Endothelial cell (in vitro differentiated cells): ENCODE data around the gene MOCOS. TPM values are rescaled to one million over a fixed set of nuclear protein-coding genes. Genes with fewer than 3 reads are reported as not detected.

Source experiments
- DNase-seq: peaks from one replicate; pipeline ENCODE4 v3.0.0; 2021; ENCODE audit warnings: low spot score
- H3K27ac Mint-ChIP-seq: one replicate; pipeline ENCODE4 v1.8.0; 2021; ENCODE audit warnings: mixed read lengths, inconsistent platforms; ENCODE audit not compliant: unreplicated experiment
- H3K27me3 Mint-ChIP-seq: one replicate; pipeline ENCODE4 v1.8.0; 2021; ENCODE audit warnings: mild to moderate bottlenecking, moderate library complexity, mixed read lengths, inconsistent platforms; ENCODE audit not compliant: unreplicated experiment
- H3K36me3 Mint-ChIP-seq: one replicate; pipeline ENCODE4 v1.8.0; 2021; ENCODE audit warnings: mild to moderate bottlenecking, low read depth, mixed read lengths, inconsistent platforms; ENCODE audit not compliant: unreplicated experiment
- H3K4me1 Mint-ChIP-seq: one replicate; pipeline ENCODE4 v1.8.0; 2021; ENCODE audit warnings: mild to moderate bottlenecking, mixed read lengths, inconsistent platforms; ENCODE audit not compliant: unreplicated experiment
- H3K4me3 Mint-ChIP-seq: one replicate; pipeline ENCODE4 v1.8.0; 2021; ENCODE audit warnings: mild to moderate bottlenecking, mixed read lengths, inconsistent platforms; ENCODE audit not compliant: unreplicated experiment
- H3K9me3 Mint-ChIP-seq: one replicate; pipeline ENCODE4 v1.8.0; 2021; ENCODE audit warnings: mixed read lengths, inconsistent platforms; ENCODE audit not compliant: unreplicated experiment
- total RNA-seq: library from RNA; stranded (reverse); fragmentation: NEBNext Ultra II Directional; extraction: Animal tissue kit (Norgen Biotek cat#: 25700); gene quantifications from one replicate; pipeline ENCODE4 v1.2.1, GENCODE V29; 2021; ENCODE audit not compliant: unreplicated experiment
- TF ChIP-seq, protein P1 (sequence below): fragments of 200-600 bp; sonication (generic); IDR thresholded peaks from one replicate; pipeline ENCODE4 v1.5.0; 2021; ENCODE audit warnings: antibody characterized with exemption; ENCODE audit not compliant: unreplicated experiment

MOCOS gene
- total RNA-seq, 1 donor from 2014 or later, result 0.56 TPM

DNA sequence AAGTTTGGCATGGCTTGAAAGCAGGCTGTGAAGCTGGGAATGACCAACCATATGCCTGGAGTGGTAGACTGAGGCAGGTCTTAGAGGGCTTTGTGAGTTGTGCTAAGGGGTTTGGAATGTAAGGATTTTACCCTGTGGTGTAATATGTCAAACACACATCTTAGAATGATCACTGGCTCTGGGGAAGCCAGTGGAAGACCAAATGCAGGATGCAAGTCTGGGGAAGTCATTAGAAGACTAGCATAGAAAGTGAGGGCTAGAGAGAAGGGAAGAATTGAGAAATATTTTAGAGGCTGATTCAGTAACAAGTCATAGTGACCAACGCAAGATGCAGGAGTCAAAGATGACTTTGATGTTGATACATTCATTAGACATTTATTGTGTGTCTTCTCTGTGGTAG is 106.7 kb downstream of the MOCOS start:
- no peak overlapping the region for H3K27ac Mint-ChIP-seq
- no peaks in the 10 kb centered on the region for H3K36me3 Mint-ChIP-seq
- TF ChIP-seq, protein P1, sequence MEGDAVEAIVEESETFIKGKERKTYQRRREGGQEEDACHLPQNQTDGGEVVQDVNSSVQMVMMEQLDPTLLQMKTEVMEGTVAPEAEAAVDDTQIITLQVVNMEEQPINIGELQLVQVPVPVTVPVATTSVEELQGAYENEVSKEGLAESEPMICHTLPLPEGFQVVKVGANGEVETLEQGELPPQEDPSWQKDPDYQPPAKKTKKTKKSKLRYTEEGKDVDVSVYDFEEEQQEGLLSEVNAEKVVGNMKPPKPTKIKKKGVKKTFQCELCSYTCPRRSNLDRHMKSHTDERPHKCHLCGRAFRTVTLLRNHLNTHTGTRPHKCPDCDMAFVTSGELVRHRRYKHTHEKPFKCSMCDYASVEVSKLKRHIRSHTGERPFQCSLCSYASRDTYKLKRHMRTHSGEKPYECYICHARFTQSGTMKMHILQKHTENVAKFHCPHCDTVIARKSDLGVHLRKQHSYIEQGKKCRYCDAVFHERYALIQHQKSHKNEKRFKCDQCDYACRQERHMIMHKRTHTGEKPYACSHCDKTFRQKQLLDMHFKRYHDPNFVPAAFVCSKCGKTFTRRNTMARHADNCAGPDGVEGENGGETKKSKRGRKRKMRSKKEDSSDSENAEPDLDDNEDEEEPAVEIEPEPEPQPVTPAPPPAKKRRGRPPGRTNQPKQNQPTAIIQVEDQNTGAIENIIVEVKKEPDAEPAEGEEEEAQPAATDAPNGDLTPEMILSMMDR, result no peak
- H3K4me3 Mint-ChIP-seq, result no peak overlapping the region
- H3K9me3 Mint-ChIP-seq, result no peaks in the 10 kb centered on the region
- DNase-seq, result no peak
- no peaks in the 10 kb centered on the region for H3K4me1 Mint-ChIP-seq
- peaks cover 4% of the 10 kb centered on the region for H3K27me3 Mint-ChIP-seq

DNA sequence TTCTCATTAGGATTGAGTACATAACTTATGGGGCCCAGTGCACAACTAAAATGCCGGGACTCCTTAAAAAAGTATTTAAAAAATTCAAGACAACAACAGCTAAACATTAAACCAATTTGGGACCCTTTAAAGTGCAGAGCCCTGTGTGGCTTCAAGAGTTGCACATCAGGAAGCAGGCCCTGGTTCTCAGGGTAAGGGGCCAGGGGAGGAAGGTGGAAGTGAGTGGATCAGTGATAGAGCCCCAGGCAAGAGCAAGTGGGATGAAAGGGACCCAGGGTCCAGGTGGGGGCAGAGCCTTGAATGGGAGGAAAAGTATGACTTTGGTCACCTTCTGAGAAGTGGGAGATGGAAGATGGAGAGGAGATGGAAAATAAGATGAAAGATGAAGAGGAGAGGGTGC is 107.9 kb downstream of the MOCOS start:
- Mint-ChIP-seq H3K27ac (no peak overlapping the region), H3K27me3 (peaks cover 5% of the 10 kb centered on the region), H3K9me3 (no peaks in the 10 kb centered on the region), H3K4me1 (no peaks in the 10 kb centered on the region), H3K4me3 (no peak overlapping the region), H3K36me3 (no peaks in the 10 kb centered on the region)
- TF ChIP-seq, protein P1, result no peak
- no peak for DNase-seq

DNA sequence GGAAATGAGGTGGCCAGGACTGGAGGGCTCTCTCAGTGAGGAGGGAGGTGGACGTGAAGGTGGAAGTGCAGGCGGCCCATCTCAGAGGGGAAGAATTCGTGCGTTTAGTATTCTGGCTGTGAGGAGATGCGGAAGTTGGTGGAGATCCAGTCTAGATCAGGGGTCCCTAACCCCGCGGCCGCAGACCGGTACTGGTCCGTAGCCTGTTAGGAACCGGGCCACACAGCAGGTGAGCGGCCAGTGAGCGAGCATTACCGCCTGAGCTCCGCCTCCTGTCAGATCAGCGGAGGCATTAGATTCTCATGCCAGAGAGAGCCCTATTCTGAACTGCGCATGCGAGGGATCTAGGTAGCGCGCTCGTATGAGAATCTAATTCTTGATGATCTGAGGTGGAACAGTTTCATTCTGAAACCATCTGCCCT is 108.6 kb downstream of the MOCOS start:
- TF ChIP-seq, protein P1, result no peak
- H3K36me3 Mint-ChIP-seq, result no peaks in the 10 kb centered on the region
- no peaks in the 10 kb centered on the region for H3K4me1 Mint-ChIP-seq
- no peak for DNase-seq
- H3K27ac Mint-ChIP-seq, result no peak overlapping the region
- H3K4me3 Mint-ChIP-seq, result no peak overlapping the region
- H3K27me3 Mint-ChIP-seq, result peaks cover 5% of the 10 kb centered on the region
- H3K9me3 Mint-ChIP-seq, result no peaks in the 10 kb centered on the region

DNA sequence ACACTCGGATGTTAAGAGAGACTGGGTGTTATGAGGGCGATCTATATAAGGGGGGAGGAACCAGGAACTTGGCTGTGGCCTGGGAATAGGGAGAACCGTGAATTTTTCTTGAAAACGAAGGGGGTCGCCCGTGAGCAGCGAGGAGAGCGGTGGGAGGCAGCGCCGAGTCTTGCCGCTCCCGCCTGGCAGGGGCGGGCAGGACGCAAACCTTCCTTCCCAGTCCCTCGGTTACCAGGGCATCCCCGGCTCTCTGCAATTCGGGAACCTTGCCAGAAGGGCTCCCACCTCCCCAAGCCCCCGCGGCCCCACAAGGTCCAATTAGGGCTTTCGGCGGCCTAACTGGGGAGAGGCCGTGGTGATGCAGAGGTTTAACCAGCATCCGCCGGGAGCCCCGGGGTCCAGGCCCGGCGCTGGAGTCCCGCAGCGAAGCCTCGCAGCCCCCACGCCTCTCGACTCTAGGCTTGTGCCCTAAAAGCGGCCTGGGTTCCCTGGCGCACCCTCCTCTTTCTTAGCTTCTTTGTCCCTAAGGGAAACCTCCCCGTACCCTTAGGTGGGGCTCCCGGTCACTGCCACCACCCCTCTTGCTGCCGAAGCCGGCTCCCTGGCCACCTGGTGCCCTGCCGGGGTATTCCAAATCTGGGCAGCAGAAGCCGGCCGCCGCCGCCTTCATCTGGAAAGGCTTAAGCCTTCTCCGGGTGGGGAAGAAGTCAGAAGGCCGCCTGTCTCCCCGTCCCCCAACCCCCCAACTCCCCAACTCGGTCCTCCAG is 109.5 kb downstream of the MOCOS start:
- H3K27me3 Mint-ChIP-seq, result peaks cover 5% of the 10 kb centered on the region
- H3K4me1 Mint-ChIP-seq, result no peaks in the 10 kb centered on the region
- no peak overlapping the region for H3K27ac Mint-ChIP-seq
- peak; percentile 82 for DNase-seq
- no peaks in the 10 kb centered on the region for H3K36me3 Mint-ChIP-seq
- H3K4me3 Mint-ChIP-seq, result no peak overlapping the region
- TF ChIP-seq, protein P1, result peak; percentile 32
- no peaks in the 10 kb centered on the region for H3K9me3 Mint-ChIP-seq

DNA sequence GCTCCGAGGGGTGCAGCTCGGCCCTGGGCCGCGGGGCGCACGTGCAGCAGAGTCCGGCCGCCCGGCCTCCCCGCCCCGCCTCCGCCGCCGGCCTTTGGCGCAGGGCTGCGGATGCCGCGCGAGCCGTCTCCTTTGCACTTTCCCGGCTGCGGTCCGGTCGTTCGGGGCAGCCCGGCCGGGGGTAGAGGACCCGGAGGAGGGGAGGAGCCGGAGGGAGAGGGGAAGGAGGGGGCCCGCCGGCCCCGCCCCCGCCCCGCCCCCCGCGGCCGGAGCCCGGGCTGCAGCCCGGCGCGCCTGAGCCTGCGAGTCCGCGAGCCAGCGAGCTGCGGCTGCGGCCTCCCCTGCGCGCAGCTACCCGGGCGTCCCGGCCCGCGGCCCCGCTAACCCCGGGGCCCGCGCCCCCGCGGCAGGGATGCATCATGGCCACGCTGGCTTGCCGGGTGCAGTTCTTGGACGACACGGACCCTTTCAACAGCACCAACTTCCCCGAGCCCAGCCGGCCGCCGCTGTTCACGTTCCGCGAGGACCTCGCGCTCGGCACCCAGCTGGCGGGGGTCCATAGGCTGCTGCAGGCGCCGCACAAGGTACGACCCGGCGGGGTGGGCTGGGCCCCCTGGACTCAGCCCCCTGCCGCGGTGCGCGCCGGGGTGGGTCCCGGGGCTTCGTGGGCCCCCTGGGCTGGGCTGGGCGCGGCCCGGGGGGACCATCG is 110.3 kb downstream of the MOCOS start, which contains the start of gene FHOD3:
Gene FHOD3 (plus strand): TSS at position 297 of the 709 bp plus-strand sequence. CDS start 123 bp downstream, at position 420.
- no peaks in the 10 kb centered on the region for H3K4me1 Mint-ChIP-seq
- no peak within 1 kb of the TSS for H3K4me3 Mint-ChIP-seq
- no peaks in the 10 kb centered on the region for H3K36me3 Mint-ChIP-seq
- H3K27ac Mint-ChIP-seq, result no peak within 1 kb of the TSS
- H3K9me3 Mint-ChIP-seq, result no peaks in the 10 kb centered on the region
- TF ChIP-seq, protein P1, result no peak
- peaks cover 5% of the 10 kb centered on the region for H3K27me3 Mint-ChIP-seq
- DNase-seq, result peak; percentile 65
